G401 (cell line): ENCODE results near the gene RNF5. TPM values are rescaled to one million over a fixed set of nuclear protein-coding genes. Genes with fewer than 3 reads are reported as not detected.
"Not testable (repeated sequence)": the region's sequence is repeated elsewhere in the genome, so short reads cannot be mapped to it uniquely, and the experiment has no call there.

Source experiments
- DNase-seq: peaks from one replicate; pipeline ENCODE4 v3.0.0-alpha.2; 2015; ENCODE audit warnings: low spot score
- in situ Hi-C: cut with HindIII; loops from 2 replicates; pipeline ENCODE4 v1.10.0; 2016; ENCODE audit warnings: low sequenced_read_pairs, mixed read lengths
- total RNA-seq: library from RNA; depleted of rRNA; stranded (reverse); fragments of >200 nt; shearing (Covaris generic); gene quantifications from 2 replicates; pipeline ENCODE4 v1.2.3, GENCODE V29; 2014

RNF5 gene
- total RNA-seq, 1 experiment from 2014 or later, result 128 TPM

- DNase-seq, result no peak
Observed at GRCh38 chr6:32196682-32197616, 18.7 kb downstream of the RNF5 start.

DNA sequence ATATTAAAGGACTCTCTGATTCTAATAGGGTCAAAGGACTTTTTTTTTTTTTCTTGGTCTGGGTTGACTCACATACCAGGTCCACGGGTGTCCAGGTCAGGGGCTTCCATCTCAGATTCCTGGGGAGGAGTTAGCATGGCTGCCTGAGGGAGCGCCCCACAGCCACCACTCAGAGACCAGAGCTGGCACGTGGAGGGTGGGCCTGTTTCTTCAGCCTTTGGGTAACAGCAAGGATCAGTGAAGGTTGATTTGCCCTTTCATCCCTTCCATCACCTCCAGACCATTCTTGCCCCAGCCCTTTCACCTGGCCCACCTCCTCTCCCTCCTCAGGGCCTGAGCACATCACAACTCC, 20.1 kb downstream of the RNF5 start:
- DNase-seq, result no peak
- in situ Hi-C loops, result no loop called here

More at GRCh38 chr6:32196682-32197616, 18.7 kb downstream of the RNF5 start:
- in situ Hi-C loops, result no loop called here

GRCh38 chr6:32198866-32199265, 20.7 kb downstream of the RNF5 start:
- in situ Hi-C loops, result no loop called here
- no peak for DNase-seq

DNA sequence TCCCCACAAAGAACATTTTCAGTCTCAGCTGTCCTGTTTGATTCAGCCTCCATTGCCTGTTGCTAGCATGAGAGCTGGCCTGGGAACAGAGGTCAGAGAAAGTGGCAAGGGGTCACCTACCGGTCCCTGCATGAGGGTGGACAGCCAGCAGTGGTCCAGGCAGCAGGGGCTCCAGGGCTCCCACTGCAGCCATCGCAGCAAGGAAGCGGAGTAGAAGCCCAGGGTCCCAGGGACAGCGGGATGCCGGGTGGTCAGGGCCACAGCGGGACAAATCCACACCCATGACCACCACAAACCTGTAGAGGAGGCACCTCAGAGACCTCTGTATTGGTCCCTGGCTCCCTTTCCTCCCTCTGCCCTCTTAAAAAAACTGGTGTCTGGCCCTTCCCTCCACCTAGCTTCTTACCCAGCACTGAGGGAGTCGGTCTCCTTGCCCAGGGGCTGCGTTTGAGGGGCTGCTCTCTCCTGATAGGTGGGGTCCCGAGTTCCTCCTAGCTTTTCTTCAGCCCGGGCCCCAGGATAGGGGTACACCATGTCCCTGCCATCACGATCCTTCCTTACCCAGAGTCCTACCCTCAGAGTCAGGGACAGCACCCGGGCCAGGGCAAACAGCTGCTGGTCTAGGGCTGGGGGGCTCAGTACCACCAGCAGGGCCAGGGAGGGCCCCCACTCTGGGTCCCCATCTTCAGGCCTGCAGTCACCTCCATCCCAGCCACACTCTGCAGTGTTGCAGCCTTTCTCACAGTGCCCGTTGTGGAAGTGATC, 22.7 kb downstream of the RNF5 start:
- in situ Hi-C loops, result no loop called here
- DNase-seq, result no peak

- DNase-seq, result no peak
- in situ Hi-C loops, result no loop called here
Observed at GRCh38 chr6:32202186-32202585, 24.0 kb downstream of the RNF5 start.

DNA sequence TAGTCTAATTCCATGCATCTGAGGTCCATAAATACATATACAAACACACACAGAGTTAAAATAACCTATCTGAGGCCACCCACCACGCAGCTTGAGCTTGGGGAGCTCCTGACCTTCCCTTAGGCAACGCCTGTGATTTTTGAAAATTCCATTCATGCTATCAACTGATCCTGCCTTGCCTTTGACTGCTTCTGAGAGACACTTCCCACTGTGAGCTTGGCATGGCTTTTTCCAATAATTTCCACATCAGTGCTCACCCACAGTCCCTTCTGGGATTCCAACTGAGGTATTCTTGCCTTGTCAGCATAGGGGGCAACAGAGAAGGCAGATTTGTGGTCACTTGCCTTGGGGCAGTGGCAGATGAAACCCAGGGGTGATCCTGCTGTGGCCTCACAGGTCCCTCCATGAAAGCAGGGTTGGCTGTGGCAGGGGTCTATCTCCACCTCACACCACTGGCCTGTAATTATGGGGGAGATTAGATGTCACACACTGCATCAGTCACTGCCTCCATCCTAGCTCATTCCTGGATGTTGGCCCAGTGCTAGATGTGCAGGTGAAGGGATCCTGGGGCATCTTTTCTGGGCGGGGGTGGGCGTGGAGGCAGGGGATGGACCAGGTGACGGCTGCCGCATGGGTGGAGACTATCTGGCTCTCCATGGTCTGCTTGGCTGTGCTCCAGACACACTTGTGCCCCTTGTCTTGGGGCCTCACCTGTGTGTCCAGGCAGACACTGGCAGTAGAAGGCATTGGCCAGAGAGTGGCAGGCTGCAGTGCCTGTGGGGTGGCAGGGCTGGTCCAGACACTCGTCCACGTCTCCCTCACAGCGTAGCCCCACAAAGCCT, 25.4 kb downstream of the RNF5 start:
- in situ Hi-C loops, result no loop called here
- no peak for DNase-seq

- DNase-seq, result no peak
- in situ Hi-C loops, result no loop called here
Observed at GRCh38 chr6:32204268-32204715, 26.1 kb downstream of the RNF5 start.

DNA sequence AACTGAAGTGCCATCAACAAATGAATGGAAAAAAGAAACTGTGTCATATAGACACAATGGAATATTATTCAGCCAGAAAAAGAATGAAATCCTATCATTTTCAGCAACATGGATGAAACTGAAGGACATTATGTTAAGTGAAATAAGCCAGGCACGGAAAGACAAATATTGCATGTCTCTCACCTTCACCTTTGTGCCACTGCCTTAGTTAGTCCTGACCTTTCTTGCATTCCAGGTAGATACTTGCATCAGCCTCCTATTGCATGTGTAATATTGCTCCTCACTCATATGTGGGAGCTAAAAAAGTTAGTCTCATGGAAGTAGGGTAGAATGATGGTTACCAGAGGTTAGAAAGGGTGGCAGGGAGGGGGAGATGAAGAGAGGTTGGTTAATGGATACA, 30.8 kb downstream of the RNF5 start:
- in situ Hi-C loops, result no loop called here

DNA sequence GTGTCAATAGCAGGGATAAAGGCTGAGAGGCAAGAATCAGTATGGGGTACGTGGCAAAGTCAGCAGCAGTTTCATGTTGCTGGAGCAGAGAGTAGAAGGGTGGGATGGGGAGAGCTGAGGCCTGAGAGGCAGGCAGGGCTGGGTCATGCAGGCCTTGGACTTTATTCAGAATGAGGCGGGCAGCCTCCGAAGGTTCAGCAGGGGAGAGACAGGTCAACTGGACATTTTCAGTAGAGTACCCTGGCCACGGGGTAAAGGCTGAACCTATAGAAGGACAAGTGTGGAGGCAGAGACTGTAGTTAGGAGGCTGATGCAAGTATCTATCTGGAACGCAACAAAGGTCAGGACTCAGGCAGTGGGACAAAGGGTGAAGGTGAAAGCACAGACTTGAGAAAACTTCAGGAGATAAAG, 32.0 kb downstream of the RNF5 start:
- in situ Hi-C loops, result no loop called here
- no peak for DNase-seq

More for the DNA sequence above, 30.8 kb downstream of the RNF5 start:
- no peak for DNase-seq

- DNase-seq, in situ Hi-C loops: not testable (repeated sequence)
Observed at GRCh38 chr6:32211432-32211831, 33.2 kb downstream of the RNF5 start.

DNA sequence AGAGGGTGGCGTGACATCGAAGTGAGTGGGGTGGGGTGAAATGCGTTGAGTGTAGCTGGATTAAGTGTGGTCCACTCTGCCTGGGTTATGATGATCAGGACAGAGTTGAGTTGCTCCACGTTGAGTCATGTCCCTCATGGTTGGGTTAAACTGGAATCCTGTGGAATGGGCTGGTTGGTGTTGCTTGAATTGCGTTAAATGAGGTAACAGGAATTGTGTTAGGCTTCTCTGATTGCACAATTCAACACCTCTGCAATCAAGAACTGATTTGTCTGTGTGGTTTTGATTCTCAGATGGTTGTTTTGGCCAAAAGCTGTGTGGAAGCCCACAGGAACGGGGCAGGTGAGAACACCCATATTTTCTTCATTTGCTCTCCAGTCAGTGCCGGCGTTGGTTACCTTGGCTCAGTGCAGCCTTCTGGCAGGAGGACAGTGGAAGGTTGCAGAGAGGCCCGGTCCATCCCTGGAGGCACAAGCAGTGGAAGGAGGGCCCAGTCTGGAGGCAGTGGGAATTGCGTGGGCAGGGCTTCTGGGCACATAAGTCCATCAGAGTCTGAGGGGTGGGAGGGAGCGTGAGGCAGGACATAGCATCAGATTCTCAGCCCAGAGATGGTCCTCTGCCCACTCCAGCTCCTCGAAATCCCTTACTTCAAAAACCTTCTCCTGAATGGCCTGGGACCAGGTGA, 34.0 kb downstream of the RNF5 start:
- in situ Hi-C loops, result no loop called here
- DNase-seq, result no peak

DNA sequence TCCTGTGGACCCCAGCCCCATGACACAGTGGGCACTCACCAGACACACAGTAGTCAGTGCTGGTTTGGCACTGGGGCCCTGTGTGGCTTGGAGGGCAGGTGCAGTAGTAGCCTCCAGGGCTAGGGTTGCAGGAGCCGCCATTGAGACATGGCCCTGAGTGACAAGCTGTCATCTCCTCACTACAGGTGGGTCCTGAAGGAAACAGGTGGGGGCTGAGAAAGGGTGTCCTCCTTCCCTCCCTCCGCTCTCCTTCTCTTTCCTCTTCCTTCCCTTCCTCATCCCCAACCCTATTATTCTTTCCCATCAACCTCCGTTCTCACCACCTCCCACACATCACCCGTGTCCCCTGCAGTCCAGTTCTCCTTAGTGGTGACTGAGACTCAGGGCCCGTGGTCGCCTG, 35.4 kb downstream of the RNF5 start:
- in situ Hi-C loops, result no loop called here
- no peak for DNase-seq

GRCh38 chr6:32214126-32214525, 35.9 kb downstream of the RNF5 start:
- DNase-seq, result no peak
- in situ Hi-C loops, result no loop called here

DNA sequence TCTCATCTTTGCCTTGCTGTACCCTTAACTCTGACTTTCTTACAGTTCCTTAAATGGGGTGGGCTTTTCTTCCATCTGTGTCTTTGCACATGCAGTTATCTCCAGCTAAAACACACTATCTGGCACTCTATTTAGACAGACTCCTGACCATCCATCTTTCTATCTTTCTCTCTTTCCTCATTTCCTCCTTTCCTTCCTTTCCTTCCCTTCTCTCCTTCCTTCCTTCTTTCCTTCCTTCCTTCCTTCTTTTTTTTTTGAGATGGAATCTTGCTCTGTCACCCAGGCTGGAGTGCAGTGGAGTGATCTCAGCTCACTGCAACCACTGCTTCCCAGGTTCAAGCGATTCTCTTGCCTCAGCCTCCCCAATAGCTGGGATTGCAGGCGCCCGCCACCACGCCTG, 37.4 kb downstream of the RNF5 start:
- in situ Hi-C loops, result no loop called here
- no peak for DNase-seq

DNA sequence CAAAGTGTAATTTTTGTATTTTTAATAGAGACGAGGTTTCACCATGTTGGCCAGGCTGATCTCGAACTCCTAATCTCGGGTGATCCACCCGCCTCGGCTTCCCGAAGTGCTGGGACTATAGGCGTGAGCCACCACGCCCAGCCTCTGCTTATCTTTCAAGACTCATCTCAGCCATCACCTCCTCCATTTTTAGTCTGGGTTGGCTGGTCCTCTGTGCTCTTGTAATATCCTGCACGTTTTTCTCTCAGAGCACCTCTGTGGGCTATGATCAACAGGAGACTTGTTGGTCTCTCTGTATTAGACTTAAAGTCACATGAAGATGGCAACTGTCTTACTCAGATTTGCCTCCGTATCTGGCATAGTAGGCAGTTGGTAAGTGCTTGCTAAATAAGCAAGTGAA, 38.1 kb downstream of the RNF5 start:
- in situ Hi-C loops, result no loop called here
- DNase-seq, result no peak

GRCh38 chr6:32216998-32217397, 38.8 kb downstream of the RNF5 start:
- DNase-seq, result no peak
- in situ Hi-C loops, result no loop called here

DNA sequence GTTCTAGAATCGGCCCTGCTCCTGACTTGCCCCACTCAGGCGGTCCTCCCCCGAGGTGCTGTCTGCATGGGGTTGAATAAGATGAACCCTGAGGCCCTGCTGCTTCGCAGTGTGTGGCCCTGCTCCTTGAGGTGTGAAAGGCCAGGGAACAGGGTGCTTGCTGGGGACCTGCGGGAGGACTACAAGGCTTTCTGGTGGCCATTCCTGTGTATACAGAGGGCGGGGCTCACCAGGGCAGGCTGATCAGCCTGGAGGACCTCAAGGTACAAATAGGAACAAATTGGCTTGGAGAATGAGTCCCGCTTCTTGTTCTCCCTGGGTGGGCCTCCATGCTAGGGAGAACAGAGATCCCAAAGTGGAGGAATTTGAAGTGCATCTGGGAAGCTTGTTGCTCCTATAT, 40.0 kb downstream of the RNF5 start:
- no peak for DNase-seq
- in situ Hi-C loops, result no loop called here

DNA sequence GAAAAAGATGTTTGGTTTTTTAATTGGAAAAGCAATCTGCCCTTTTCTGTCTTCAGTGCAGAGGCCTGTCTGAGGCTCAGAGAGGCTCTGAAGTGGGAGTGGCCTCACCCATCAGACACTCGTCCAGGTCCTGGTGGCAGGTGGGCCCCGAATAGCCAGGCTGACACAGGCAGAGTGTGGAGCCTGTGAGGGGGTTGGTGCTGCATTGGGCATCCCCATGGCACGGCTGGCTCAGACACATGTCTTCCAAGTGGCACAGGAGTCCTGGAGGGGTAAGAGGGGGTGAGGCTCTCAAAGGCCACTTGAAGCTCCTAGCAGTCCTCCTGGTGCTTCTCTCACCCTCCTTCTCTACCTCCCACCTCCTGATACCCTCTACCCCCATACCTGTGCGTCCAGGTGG, 41.8 kb downstream of the RNF5 start:
- in situ Hi-C loops, result no loop called here
- DNase-seq, result no peak
